ENCODE results near the gene TGM1.
"Not testable (repeated sequence)": the region's sequence is repeated elsewhere in the genome, so short reads cannot be mapped to it uniquely, and the experiment has no call there.

TGM1 gene

DNA sequence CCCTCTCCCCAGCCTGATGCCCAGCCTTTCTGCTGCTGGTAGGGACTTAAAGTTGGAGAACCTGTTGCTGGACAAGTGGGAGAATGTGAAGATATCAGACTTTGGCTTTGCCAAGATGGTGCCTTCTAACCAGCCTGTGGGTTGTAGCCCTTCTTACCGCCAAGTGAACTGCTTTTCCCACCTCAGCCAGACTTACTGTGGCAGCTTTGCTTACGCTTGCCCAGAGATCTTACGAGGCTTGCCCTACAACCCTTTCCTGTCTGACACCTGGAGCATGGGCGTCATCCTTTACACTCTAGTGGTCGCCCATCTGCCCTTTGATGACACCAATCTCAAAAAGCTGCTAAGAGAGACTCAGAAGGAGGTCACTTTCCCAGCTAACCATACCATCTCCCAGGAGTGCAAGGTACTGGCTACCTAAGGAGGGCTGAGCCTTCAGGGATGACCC is 55.8 kb downstream of the TGM1 start:
- no peak for DNase-seq (ENCODE audit: low spot score)

DNA sequence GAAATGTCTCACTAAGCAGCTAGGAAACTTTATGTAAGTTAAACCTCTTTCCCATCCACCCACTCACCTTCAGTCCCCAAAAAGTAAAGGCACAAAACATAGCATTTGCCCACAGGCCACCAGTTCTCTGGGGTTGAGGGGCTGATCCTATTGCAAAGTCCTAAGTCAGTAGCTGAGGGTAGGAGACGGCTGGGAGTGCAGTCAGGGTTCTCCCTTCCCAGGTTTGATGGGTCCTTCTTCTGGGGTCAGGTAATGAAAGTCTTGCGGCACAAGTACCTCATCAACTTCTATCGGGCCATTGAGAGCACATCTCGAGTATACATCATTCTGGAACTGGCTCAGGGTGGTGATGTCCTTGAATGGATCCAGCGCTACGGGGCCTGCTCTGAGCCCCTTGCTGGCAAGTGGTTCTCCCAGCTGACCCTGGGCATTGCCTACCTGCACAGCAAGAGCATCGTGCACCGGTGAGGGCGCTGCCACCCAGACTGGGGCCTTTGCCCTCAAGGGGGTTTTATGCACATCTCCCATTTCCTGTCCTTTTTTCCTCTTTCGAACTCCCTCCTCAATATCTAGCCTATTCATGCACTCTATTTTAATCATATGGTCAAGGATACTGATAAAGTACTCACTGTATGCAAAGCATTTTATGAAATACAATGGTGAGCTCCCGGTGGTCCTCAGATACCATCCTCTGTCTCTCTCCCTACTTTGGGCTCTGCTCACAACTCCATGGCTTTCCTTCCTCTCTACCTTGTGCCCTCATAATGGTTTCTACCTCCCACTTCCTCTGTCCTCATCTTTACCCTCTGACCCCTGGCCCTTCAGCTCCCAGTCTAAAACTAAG is 56.5 kb downstream of the TGM1 start:
- DNase-seq (ENCODE audit: low spot score): no peak

DNA sequence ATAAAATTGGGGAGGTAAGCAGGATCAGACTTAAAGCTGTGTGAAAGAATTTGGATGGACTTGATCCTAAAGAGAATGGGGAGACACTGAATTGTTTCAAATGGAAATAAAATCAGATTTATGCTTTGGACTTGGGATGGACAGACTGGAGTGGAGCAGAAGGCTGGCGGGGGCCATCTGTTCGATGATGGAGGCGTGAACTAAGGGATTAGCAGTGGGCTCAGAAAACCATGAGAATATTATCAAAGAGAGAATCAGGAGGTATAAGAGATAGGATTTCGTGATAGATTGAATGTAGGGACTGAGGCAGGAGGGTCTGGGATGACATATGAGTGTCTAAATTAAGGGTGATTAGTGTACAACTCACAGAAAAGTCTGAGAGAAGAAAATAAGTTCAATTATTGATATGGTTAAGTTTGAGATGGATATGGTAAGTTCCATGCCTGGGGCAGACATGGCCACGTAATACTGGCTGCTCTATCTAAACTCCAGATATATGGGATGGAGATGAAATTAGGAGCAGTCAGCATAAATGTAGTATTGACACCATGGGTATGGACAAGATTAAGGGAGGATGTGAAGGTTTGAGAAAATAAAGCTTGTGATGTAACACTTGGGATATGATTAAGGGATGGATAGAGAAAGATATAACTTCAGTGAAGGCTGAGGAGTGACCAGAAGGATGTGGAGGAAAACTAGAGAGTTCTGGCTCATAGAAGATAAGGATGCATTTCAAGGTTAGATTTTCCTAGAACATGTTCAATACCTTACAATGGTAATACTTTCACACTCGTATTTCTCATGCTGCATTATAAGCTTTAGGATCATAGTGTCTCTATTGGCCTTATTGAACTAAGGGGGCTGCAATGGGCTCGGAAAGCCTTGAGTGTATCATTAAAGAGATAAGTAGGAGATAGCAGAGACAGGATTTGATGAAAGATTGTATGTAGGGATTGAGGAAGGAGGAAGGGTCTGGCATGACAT is 58.5 kb downstream of the TGM1 start:
- DNase-seq (ENCODE audit: low spot score): no peak

GRCh38 chr14:24203249-24203886 is 59.6 kb downstream of the TGM1 start:
- not testable (repeated sequence) for DNase-seq (ENCODE audit: low spot score)

- DNase-seq (ENCODE audit: low spot score): not testable (repeated sequence)
These were observed 60.4 kb downstream of the TGM1 start for GRCh38 chr14:24202538-24202937.

Measured in RKO (cell line).